ENCODE results near the gene CSF1R.

- TF ChIP-seq EP300 (IDR thresholded peaks at IDR 0.05; ENCODE audit: borderline replicate concordance): no peak
- no peak for TF ChIP-seq EGR1 (IDR thresholded peaks at IDR 0.05)
- no peak for TF ChIP-seq USF1 (IDR thresholded peaks at IDR 0.05)
These were observed 22.7 kb downstream of the CSF1R start for GRCh38 chr5:150063638-150064037.
